H1 (cell line): ENCODE measurements around the gene SLX1B. TPM values are rescaled to one million over a fixed set of nuclear protein-coding genes. Genes with fewer than 3 reads are reported as not detected.

Experiments
- polyA plus RNA-seq, 7 experiments: library from polyadenylated mRNA; depleted of rRNA in 3 of 7; stranded (reverse) in 5 of 7; unstranded in 2 of 7; fragments of >200 nt in 5 of 7; fragments of 200-250 nt in 2 of 7; gene quantifications; 1 replicate in 5 of 7; 2 replicates in 1 of 7; 4 replicates in 1 of 7; pipeline versions ENCODE4 v1.2.1 to v1.2.3, GENCODE V29; 2011 to 2013; ENCODE audit warnings: missing spikeins in 2 of 7, mixed read lengths in 2 of 7
- small RNA-seq: library from polyadenylated mRNA; stranded (forward); fragments of <200 nt; extraction: miRNeasy Mini kit (QIAGEN cat#:217004); gene quantifications from one replicate; pipeline ENCODE3, GENCODE V24; 2013; ENCODE audit not compliant: insufficient read depth
- total RNA-seq: library from RNA; stranded (reverse); fragmentation: NEBNext Ultra II Directional; extraction: Animal tissue kit (Norgen Biotek cat#: 25700); gene quantifications from 2 replicates; pipeline ENCODE4 v1.2.1, GENCODE V29; 2021

Gene SLX1B
- total and polyA plus RNA-seq, 2 of the 8 experiments (the other 6 are each of a cell fraction or from before 2014, with no cell fraction given) = 47.9 to 101 TPM

Small RNAs within 50 kb of the gene (small RNA-seq; reads per million reads assigned to genes)
- not detected for gene AC133555.2

Other genes with a start within 250 kb of the SLX1B start
- gene NPIPB11, start 47.8 kb upstream of the SLX1B start, total RNA-seq = 1.6 and 2.2 TPM in 2 replicates
- 3.4 and 5.6 TPM in 2 replicates for gene NPIPB11, start 47.8 kb upstream of the SLX1B start, polyA plus RNA-seq (2011; rRNA removed)
- gene BOLA2, start 182 bp upstream of the SLX1B start, total RNA-seq = 9.8 and 13.0 TPM in 2 replicates
- gene BOLA2, start 182 bp upstream of the SLX1B start, polyA plus RNA-seq (2011; rRNA removed) = 61.1 and 75.2 TPM in 2 replicates
- gene SULT1A4, start 5.4 kb downstream of the SLX1B start, total RNA-seq = 0.82 and 4.1 TPM in 2 replicates
- gene SULT1A4, start 5.4 kb downstream of the SLX1B start, polyA plus RNA-seq (2011; rRNA removed) = 1.4 and 1.7 TPM in 2 replicates
- 39.8 and 50.9 TPM in 2 replicates for gene NPIPB12, start 51.9 kb downstream of the SLX1B start, total RNA-seq
- 43.6 and 44.8 TPM in 2 replicates for gene NPIPB12, start 51.9 kb downstream of the SLX1B start, polyA plus RNA-seq (2011; rRNA removed)
- 1.6 and 1.8 TPM in 2 replicates for gene SPN, start 208.7 kb downstream of the SLX1B start, total RNA-seq
- 1.3 and 1.5 TPM in 2 replicates for gene SPN, start 208.7 kb downstream of the SLX1B start, polyA plus RNA-seq (2011; rRNA removed)
- 102 and 106 TPM in 2 replicates for gene QPRT, start 224.6 kb downstream of the SLX1B start, total RNA-seq
- gene QPRT, start 224.6 kb downstream of the SLX1B start, polyA plus RNA-seq (2011; rRNA removed) = 89.0 and 119 TPM in 2 replicates